ENCODE data around the gene PYHIN1.

- TF ChIP-seq POLR2A (IDR thresholded peaks at IDR 0.05) (no peak), CTCF (IDR thresholded peaks at IDR 0.05) (no peak)
Measured at GRCh38 chr1:159011751-159012150, 80.4 kb downstream of the PYHIN1 start.
